NOMO-1 treated with dmso at 0.1 percent for 144 hours (cell line): ENCODE results near the gene ESRRG.

Source experiments
- DNase-seq: peaks from one replicate; lab custom pipeline; 2025; ENCODE audit not compliant: unreplicated experiment; lab: John Stamatoyannopoulos, UW

ESRRG gene

GRCh38 chr1:216457356-216457755, 265.9 kb downstream of the ESRRG start:
- no peak for DNase-seq

GRCh38 chr1:216456682-216457081, 266.5 kb downstream of the ESRRG start:
- DNase-seq: no peak

GRCh38 chr1:216453777-216454176, 269.5 kb downstream of the ESRRG start:
- no peak for DNase-seq
